HepG2 (cell line): ENCODE measurements around the gene PRDX6.

Experiments
- CENPT ChIP-seq: sonication (generic); formaldehyde crosslinking; IDR thresholded peaks from 2 replicates; pipeline ENCODE4 v1.8.0; 2022; ENCODE audit warnings: low read depth, mild to moderate bottlenecking, moderate library complexity, missing genetic modification reagents
- CTCF ChIP-seq: sonication (generic); formaldehyde crosslinking; IDR thresholded peaks from 2 replicates; pipeline ENCODE4 v1.5.0; 2020; ENCODE audit warnings: mild to moderate bottlenecking, missing genetic modification reagents, moderate library complexity
- NCOR1 ChIP-seq: fragments of 200-600 bp; sonication (generic); IDR thresholded peaks from 2 replicates; pipeline ENCODE4 v1.7.0; 2017; ENCODE audit warnings: antibody characterized with exemption, low read length, borderline replicate concordance
- POLR2A ChIP-seq, 2 experiments: IDR thresholded peaks; 2 replicates each; pipeline ENCODE4 v1.6.1; 2011; ENCODE audit warnings: low read depth in 2 of 2, low read length in 2 of 2, mild to moderate bottlenecking in 1 of 2, moderate library complexity in 1 of 2; ENCODE audit not compliant: insufficient read depth in 1 of 2
- ZFP36 ChIP-seq: fragments of 150-350 bp; IDR thresholded peaks from 2 replicates; pipeline ENCODE4 v1.6.1; 2018; ENCODE audit warnings: borderline replicate concordance, low read length, low read depth; ENCODE audit not compliant: partially characterized antibody
- ZNF101 ChIP-seq: sonication (generic); formaldehyde crosslinking; IDR thresholded peaks from 2 replicates; pipeline ENCODE4 v1.4.0; 2020; ENCODE audit warnings: mild to moderate bottlenecking, low read depth, missing genetic modification reagents, borderline replicate concordance
- ZNF224 ChIP-seq: sonication (generic); formaldehyde crosslinking; IDR thresholded peaks from 2 replicates; pipeline ENCODE4 v1.5.0; 2020; ENCODE audit warnings: mild to moderate bottlenecking, missing genetic modification reagents
- ZNF350 ChIP-seq: sonication (generic); formaldehyde crosslinking; IDR thresholded peaks from 2 replicates; pipeline ENCODE4 v1.4.0; 2020; ENCODE audit warnings: mild to moderate bottlenecking, low read depth, missing genetic modification reagents, borderline replicate concordance
- TF ChIP-seq, protein P1 (sequence below): IDR thresholded peaks from 2 replicates; pipeline ENCODE4 v1.6.1; 2016; ENCODE audit warnings: missing compliant biosample characterization, missing genetic modification reagents, borderline replicate concordance

DNA sequence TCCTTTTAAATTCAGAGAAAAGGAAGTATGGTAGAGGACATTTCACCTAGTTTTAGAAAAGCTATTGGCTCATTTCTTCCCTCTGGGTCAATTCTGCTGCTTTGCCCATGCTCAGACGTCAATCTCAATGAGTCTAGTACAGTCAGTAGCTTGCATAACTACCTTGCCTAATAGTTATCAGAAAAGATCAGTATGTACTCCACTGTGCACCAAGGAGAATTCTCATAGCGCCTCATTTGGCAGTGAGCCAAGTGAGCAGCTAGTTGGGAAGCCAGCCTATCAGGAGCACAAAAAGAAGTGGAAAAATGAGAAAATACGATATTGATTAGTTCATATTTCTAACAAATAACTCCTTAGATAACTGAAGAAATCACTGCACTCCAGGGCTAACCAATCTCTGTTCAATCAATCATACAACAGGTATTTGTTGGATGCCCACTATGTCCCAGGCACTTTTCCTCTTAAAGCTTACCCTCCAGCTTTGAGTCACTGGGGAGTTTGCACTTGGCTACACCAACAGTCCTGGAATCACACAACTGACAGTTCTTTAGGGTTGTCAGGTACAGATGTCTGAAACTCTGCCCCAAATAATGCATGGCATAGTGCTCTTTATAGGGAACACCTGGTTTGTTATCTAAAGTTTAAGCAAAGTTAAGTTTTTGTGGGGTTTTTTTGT, 50.2 kb downstream of the PRDX6 start:
- TF ChIP-seq POLR2A (IDR thresholded peaks at IDR 0.05; ENCODE audit: insufficient read depth in 1 of 2, low read depth in 2 of 2, low read length in 2 of 2) (no peak), ZNF224 (CRISPR knock-in tag) (no peak), ZFP36 (no peak), CENPT (CRISPR knock-in tag) (no peak), NCOR1 (no peak), ZNF101 (CRISPR knock-in tag) (no peak), ZNF350 (no peak), CTCF (CRISPR knock-in tag) (no peak)
- TF ChIP-seq, protein P1, sequence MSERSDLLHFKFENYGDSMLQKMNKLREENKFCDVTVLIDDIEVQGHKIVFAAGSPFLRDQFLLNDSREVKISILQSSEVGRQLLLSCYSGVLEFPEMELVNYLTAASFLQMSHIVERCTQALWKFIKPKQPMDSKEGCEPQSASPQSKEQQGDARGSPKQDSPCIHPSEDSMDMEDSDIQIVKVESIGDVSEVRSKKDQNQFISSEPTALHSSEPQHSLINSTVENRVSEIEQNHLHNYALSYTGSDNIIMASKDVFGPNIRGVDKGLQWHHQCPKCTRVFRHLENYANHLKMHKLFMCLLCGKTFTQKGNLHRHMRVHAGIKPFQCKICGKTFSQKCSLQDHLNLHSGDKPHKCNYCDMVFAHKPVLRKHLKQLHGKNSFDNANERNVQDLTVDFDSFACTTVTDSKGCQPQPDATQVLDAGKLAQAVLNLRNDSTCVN (CRISPR knock-in tag): no peak
